ENCODE results near the gene WIPI1. TPM values are rescaled to one million over a fixed set of nuclear protein-coding genes. Genes with fewer than 3 reads are reported as not detected.

Gene WIPI1
- total and polyA plus RNA-seq, 9 of the 15 experiments (the other 6 are each of a cell fraction or from before 2014, with no cell fraction given): 3.7 to 23.5 (median 11.8) TPM

- no peak for TF ChIP-seq RFX1 (IDR thresholded peaks at IDR 0.05)
- TF ChIP-seq TCF15 (CRISPR knock-in tag; IDR thresholded peaks at IDR 0.05): no peak
- TF ChIP-seq, protein P1, sequence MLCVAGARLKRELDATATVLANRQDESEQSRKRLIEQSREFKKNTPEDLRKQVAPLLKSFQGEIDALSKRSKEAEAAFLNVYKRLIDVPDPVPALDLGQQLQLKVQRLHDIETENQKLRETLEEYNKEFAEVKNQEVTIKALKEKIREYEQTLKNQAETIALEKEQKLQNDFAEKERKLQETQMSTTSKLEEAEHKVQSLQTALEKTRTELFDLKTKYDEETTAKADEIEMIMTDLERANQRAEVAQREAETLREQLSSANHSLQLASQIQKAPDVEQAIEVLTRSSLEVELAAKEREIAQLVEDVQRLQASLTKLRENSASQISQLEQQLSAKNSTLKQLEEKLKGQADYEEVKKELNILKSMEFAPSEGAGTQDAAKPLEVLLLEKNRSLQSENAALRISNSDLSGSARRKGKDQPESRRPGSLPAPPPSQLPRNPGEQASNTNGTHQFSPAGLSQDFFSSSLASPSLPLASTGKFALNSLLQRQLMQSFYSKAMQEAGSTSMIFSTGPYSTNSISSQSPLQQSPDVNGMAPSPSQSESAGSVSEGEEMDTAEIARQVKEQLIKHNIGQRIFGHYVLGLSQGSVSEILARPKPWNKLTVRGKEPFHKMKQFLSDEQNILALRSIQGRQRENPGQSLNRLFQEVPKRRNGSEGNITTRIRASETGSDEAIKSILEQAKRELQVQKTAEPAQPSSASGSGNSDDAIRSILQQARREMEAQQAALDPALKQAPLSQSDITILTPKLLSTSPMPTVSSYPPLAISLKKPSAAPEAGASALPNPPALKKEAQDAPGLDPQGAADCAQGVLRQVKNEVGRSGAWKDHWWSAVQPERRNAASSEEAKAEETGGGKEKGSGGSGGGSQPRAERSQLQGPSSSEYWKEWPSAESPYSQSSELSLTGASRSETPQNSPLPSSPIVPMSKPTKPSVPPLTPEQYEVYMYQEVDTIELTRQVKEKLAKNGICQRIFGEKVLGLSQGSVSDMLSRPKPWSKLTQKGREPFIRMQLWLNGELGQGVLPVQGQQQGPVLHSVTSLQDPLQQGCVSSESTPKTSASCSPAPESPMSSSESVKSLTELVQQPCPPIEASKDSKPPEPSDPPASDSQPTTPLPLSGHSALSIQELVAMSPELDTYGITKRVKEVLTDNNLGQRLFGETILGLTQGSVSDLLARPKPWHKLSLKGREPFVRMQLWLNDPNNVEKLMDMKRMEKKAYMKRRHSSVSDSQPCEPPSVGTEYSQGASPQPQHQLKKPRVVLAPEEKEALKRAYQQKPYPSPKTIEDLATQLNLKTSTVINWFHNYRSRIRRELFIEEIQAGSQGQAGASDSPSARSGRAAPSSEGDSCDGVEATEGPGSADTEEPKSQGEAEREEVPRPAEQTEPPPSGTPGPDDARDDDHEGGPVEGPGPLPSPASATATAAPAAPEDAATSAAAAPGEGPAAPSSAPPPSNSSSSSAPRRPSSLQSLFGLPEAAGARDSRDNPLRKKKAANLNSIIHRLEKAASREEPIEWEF (CRISPR knock-in tag; IDR thresholded peaks at IDR 0.05): no peak
- TF ChIP-seq, protein P2, sequence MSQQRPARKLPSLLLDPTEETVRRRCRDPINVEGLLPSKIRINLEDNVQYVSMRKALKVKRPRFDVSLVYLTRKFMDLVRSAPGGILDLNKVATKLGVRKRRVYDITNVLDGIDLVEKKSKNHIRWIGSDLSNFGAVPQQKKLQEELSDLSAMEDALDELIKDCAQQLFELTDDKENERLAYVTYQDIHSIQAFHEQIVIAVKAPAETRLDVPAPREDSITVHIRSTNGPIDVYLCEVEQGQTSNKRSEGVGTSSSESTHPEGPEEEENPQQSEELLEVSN (IDR thresholded peaks at IDR 0.05; ENCODE audit: borderline replicate concordance in 1 of 2, extremely low read depth in 1 of 2, insufficient read depth in 1 of 2, insufficient read length in 1 of 2, low read depth in 1 of 2, low read length in 1 of 2, poor library complexity in 1 of 2, severe bottlenecking in 1 of 2): no peak
- TF ChIP-seq ZNF146 (CRISPR knock-in tag; IDR thresholded peaks at IDR 0.05; ENCODE audit: unreplicated experiment): no peak
- 0 out of 2 replicates have a peak, but pooled peaks have one; percentile 11 for TF ChIP-seq CREM (IDR thresholded peaks at IDR 0.05; ENCODE audit: low read depth)
- TF ChIP-seq, protein P3, sequence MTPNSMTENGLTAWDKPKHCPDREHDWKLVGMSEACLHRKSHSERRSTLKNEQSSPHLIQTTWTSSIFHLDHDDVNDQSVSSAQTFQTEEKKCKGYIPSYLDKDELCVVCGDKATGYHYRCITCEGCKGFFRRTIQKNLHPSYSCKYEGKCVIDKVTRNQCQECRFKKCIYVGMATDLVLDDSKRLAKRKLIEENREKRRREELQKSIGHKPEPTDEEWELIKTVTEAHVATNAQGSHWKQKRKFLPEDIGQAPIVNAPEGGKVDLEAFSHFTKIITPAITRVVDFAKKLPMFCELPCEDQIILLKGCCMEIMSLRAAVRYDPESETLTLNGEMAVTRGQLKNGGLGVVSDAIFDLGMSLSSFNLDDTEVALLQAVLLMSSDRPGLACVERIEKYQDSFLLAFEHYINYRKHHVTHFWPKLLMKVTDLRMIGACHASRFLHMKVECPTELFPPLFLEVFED (CRISPR knock-in tag; conservative IDR thresholded peaks at IDR 0.05): no peak
- TF ChIP-seq ASH1L (IDR thresholded peaks at IDR 0.05; ENCODE audit: borderline replicate concordance, low read depth, partially characterized antibody): no peak
- TF ChIP-seq GABPB1 (CRISPR knock-in tag; IDR thresholded peaks at IDR 0.05): no peak
- no peak for TF ChIP-seq ATF1 (CRISPR knock-in tag; IDR thresholded peaks at IDR 0.05)
- no peak for TF ChIP-seq ATF1 (tag; IDR thresholded peaks at IDR 0.05)
- TF ChIP-seq SOX6 (IDR thresholded peaks at IDR 0.05): peak; percentile 50; the same call in 1 of the 2 replicates
- TF ChIP-seq HNRNPLL (IDR thresholded peaks at IDR 0.05; ENCODE audit: low read depth, low read length, poor library complexity, severe bottlenecking): no peak
- TF ChIP-seq ZNF655 (CRISPR knock-in tag; IDR thresholded peaks at IDR 0.05): no peak
- no peak for TF ChIP-seq ZEB2 (IDR thresholded peaks at IDR 0.05)
- TF ChIP-seq ZNF282 (CRISPR knock-in tag; IDR thresholded peaks at IDR 0.05): no peak
These were observed 5.3 kb upstream of the WIPI1 start (continued) for GRCh38 chr17:68462381-68463210.

Data from K562 (cell line).